Erythroblast (primary cell): ENCODE measurements around the gene GEMIN7.

Experiments used
- GATA1 ChIP-seq: IDR thresholded peaks from 2 replicates; pipeline ENCODE4 v1.6.1; 2011; ENCODE audit warnings: low read depth, mild to moderate bottlenecking, control low read depth, low read length, moderate library complexity
- POLR2A ChIP-seq: IDR thresholded peaks from 2 replicates; pipeline ENCODE4 v1.6.1; 2011; ENCODE audit warnings: mild to moderate bottlenecking, low read length

DNA sequence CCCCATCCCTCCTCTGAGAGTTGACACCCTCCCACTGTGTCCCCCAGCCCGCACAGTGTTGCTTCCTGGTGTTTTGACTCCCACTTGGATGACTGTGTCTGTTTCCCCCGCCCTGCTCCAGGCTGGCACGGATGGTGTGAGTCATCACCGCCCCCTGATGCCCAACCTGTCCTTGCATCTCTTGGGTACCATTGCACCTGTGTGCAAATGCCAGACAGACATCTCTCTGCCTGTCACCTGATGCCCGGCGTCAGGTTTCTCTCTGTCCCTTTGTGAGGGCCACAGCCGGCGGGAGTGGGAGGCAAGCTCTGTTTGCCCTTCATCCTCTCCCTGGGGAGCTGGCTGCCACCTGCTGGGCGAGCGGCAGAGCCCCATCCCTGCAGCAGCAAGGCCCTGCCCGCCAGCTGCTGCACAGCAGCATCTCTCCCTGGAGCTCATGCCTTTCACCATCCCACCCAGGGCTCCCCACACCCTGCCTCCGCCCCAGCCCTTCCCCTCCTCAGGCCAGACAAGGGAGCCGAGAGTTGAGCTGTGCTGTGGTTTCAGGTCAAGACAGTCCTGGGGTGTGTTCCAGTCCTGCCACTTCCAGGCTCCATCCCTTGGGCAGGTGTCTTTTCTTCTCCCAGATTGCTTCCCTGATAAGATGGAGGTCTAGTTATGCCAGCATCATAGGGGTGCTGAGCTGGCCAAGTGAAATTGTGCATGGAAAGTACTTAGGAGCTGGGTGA, 52.0 kb downstream of the GEMIN7 start:
- TF ChIP-seq POLR2A (no peak), GATA1 (no peak)
